B cell (primary cell): ENCODE data around the gene PIP4K2A.

Experiments
- CTCF ChIP-seq: fragments of 200-600 bp; IDR thresholded peaks from one replicate; pipeline ENCODE4 v1.8.0; 2022; ENCODE audit warnings: antibody characterized with exemption, mild to moderate bottlenecking
- EZH2 ChIP-seq: IDR thresholded peaks from 2 replicates; pipeline ENCODE4 v1.6.1; 2012; ENCODE audit warnings: borderline replicate concordance, low read depth, mild to moderate bottlenecking, moderate library complexity, low read length; ENCODE audit not compliant: insufficient read depth, poor library complexity, severe bottlenecking

DNA sequence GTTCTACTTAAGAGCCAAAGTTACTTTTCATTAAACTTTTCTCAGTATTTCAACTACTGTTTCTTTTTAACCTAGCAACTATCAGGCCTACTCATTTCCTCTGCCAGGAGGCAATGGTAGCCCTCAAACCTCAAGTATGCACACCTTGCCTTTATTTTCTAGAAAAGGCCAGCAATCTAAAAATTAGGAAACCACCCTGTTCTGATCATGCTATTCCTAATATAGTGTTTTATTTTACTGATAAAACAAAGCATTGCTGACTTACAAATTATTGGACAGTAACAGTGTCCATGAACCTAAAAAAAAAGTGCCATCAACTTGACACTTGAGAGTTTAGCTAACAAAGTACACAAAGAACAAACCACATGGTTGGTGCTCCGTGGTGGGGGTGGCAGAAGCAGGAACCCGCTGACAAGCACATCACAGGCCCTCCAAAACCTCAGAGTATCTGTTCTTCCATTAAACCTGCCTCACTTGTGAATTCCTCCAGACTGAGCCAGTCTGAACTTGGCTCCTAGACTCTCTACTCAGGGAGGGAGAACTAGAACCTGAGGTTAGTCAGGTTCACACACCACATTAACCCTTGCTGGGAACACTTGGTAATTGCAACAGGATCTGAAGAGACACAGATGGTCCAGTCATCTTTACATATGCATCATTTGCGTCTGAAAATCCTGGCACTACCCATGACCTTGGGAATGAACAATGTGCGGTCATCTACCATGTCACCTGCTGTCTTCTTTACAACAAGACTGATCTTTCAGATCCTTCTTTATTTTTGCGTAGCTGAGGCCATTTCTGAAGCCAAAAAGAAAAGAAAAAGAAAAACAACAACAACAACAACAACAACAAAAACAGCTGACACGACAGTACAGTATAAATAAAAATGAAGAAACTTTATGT lies 31.9 kb downstream of the PIP4K2A start:
- TF ChIP-seq CTCF (no peak), EZH2 (no peak)
